NB4 (cell line): ENCODE data around the gene ASIC2.

Experiments
- DNase-seq: peaks from one replicate; pipeline ENCODE4 v3.0.0; 2010; ENCODE audit warnings: low read depth
- H3K4me3 ChIP-seq: one replicate; pipeline ENCODE4 v1.5.1; 2011; ENCODE audit warnings: mild to moderate bottlenecking, low read depth, low read length, moderate library complexity
- CTCF ChIP-seq: IDR thresholded peaks from one replicate; pipeline ENCODE4 v1.5.1; 2012; ENCODE audit warnings: low read depth, low read length
- MAX ChIP-seq: IDR thresholded peaks from 2 replicates; pipeline ENCODE4 v1.6.1; 2011; ENCODE audit warnings: low read depth, low read length
- MYC ChIP-seq: IDR thresholded peaks from 2 replicates; pipeline ENCODE4 v1.6.1; 2011; ENCODE audit warnings: low read depth, low read length
- POLR2A ChIP-seq: IDR thresholded peaks from 2 replicates; pipeline ENCODE4 v1.6.1; 2011; ENCODE audit warnings: mild to moderate bottlenecking; ENCODE audit not compliant: insufficient read length; ENCODE audit errors: extremely low read depth

Gene ASIC2

GRCh38 chr17:33084755-33085154, 208.3 kb downstream of the ASIC2 start:
- H3K4me3 ChIP-seq = no peak overlapping the region
- no peak for TF ChIP-seq CTCF
- no peak for TF ChIP-seq MAX
- TF ChIP-seq POLR2A = no peak
- DNase-seq = no peak

GRCh38 chr17:33082529-33083173, 210.4 kb downstream of the ASIC2 start:
- H3K4me3 ChIP-seq = no peak overlapping the region
- TF ChIP-seq POLR2A = no peak
- no peak for TF ChIP-seq CTCF
- TF ChIP-seq MAX = no peak
- TF ChIP-seq MYC = no peak
- DNase-seq = no peak

- DNase-seq = no peak
- TF ChIP-seq MAX (no peak), POLR2A (no peak), MYC (no peak), CTCF (no peak)
- H3K4me3 ChIP-seq = no peak overlapping the region
Measured at GRCh38 chr17:33080091-33080490, 213.0 kb downstream of the ASIC2 start.

- no peak for DNase-seq
- TF ChIP-seq MYC (no peak), MAX (no peak), POLR2A (no peak), CTCF (no peak)
Measured at GRCh38 chr17:33079201-33079600, 213.9 kb downstream of the ASIC2 start.

GRCh38 chr17:33076979-33077378, 216.1 kb downstream of the ASIC2 start:
- no peak for DNase-seq
- no peak overlapping the region for H3K4me3 ChIP-seq
- TF ChIP-seq CTCF (no peak), MAX (no peak), MYC (no peak), POLR2A (no peak)

More at GRCh38 chr17:33079201-33079600, 213.9 kb downstream of the ASIC2 start:
- no peak overlapping the region for H3K4me3 ChIP-seq

GRCh38 chr17:33073416-33073815, 219.7 kb downstream of the ASIC2 start:
- H3K4me3 ChIP-seq = no peak overlapping the region
- no peak for TF ChIP-seq CTCF
- DNase-seq = no peak
